Activated T-helper 2 cell treated with anti-CD3 and anti-CD28 coated beads, Interferon-gamma antibody, Interleukin-2, Interleukin-4, amounts not matched to agents 10 μg/mL and 5 μg/mL and 100 μg/mL, durations not matched to agents 14 hours and 24 hours and 36 hours (primary cell): ENCODE measurements around the gene HERC2. TPM values are rescaled to one million over a fixed set of nuclear protein-coding genes. Genes with fewer than 3 reads are reported as not detected.

Source experiments
- DNase-seq: peaks from one replicate; pipeline ENCODE4 v3.0.0; 2021; ENCODE audit warnings: low spot score
- H3K27ac Mint-ChIP-seq: one replicate; pipeline ENCODE4 v1.8.0; 2021; ENCODE audit warnings: mixed read lengths
- H3K27me3 Mint-ChIP-seq: one replicate; pipeline ENCODE4 v1.8.0; 2021; ENCODE audit warnings: low read depth, mixed read lengths
- H3K36me3 Mint-ChIP-seq: one replicate; pipeline ENCODE4 v1.8.0; 2021; ENCODE audit warnings: low read depth, mixed read lengths
- H3K4me1 Mint-ChIP-seq: one replicate; pipeline ENCODE4 v1.8.0; 2021; ENCODE audit warnings: low read depth, mixed read lengths
- H3K4me3 Mint-ChIP-seq: one replicate; pipeline ENCODE4 v1.8.0; 2021; ENCODE audit warnings: low read depth, mild to moderate bottlenecking, moderate library complexity, mixed read lengths
- H3K9me3 Mint-ChIP-seq: one replicate; pipeline ENCODE4 v1.8.0; 2021; ENCODE audit warnings: mixed read lengths
- intact Hi-C: fragments of 100-400 bp; cut with micrococcal nuclease; formaldehyde crosslinking; loops from one replicate; pipeline ENCODE4 v1.15.1; 2023
- total RNA-seq: library from RNA; stranded (reverse); gene quantifications from 2 replicates; pipeline ENCODE4 v1.2.3, GENCODE V29; 2022

HERC2 gene
- total RNA-seq, 1 donor from 2014 or later, result 47.4 TPM

DNA sequence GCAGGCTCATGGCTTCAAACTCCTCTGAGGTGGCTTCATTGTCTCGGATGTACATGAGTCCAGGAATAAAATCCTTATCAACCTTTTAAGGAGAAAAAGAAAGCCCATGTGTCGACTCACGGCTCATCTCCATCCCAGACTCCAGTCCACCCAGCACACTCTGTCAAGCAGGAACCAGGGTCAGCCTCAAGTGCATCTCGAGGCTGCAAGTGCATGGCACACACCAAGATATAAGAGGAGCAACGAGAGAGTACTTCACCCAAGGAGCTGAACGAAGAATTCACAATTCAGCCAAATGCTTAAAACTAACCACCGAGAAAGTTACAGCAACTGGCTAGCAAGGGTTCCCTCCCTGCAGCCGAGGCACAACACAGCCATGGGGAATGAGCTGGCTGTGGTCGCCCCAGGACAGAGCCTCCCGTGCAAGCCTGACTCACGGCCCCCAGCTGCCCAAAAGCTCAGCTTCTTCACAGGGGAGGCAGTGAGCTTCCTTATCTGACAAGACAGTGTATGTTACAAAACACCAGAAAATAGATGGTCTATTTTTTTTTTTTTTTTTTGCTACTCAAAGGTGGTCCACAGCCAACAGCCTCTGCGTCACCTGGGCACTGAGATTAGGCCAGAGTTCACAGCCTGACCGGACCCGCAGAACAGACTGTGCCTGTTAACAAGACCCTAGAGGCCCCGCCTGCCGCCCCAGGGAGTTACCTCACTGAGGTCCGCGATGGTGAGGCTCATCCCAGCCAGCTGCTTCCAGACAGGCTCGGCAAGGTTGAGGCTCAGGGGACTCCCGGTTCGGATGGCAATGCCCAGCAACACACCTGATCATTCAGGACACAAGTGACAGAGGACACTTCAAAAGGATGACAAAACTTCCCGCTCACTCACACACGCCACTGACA is 207.0 kb downstream of the HERC2 start:
- no peak overlapping the region for H3K27ac Mint-ChIP-seq
- DNase-seq, result no peak
- H3K4me1 Mint-ChIP-seq, result no peaks in the 10 kb centered on the region
- H3K27me3 Mint-ChIP-seq, result no peaks in the 10 kb centered on the region
- intact Hi-C loops, result no loop called here
- no peak overlapping the region for H3K4me3 Mint-ChIP-seq
- no peaks in the 10 kb centered on the region for H3K9me3 Mint-ChIP-seq
- peaks cover 37% of the 10 kb centered on the region for H3K36me3 Mint-ChIP-seq

DNA sequence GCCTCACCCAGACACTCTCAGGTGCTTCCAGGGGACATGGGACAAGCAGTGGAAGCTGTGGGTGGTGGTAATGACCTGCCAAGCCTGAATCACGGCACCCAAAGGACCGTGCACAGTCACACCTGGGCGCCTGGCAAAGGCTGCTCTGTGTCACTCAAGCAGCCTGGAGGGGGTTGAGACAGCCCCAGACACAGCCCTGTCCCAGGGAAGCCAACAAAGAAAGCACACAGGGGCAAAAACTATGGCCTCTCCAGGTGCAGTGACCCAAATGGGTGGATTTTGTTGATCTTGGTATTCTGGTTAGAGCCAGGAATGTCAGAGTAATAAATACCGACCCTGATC is 207.9 kb downstream of the HERC2 start:
- no peak for DNase-seq
- Mint-ChIP-seq H3K4me1 (no peaks in the 10 kb centered on the region), H3K9me3 (no peaks in the 10 kb centered on the region), H3K36me3 (peaks cover 36% of the 10 kb centered on the region), H3K4me3 (no peak overlapping the region), H3K27me3 (no peaks in the 10 kb centered on the region), H3K27ac (no peak overlapping the region)
- intact Hi-C loops, result no loop called here

GRCh38 chr15:28113394-28114113 is 208.4 kb downstream of the HERC2 start:
- no peaks in the 10 kb centered on the region for H3K9me3 Mint-ChIP-seq
- no peaks in the 10 kb centered on the region for H3K4me1 Mint-ChIP-seq
- peaks cover 36% of the 10 kb centered on the region for H3K36me3 Mint-ChIP-seq
- intact Hi-C loops, result no loop called here
- DNase-seq, result no peak
- peaks cover 2% of the 10 kb centered on the region for H3K27me3 Mint-ChIP-seq
- H3K4me3 Mint-ChIP-seq, result no peak overlapping the region
- no peak overlapping the region for H3K27ac Mint-ChIP-seq

- no peak overlapping the region for H3K4me3 Mint-ChIP-seq
- peaks cover 36% of the 10 kb centered on the region for H3K36me3 Mint-ChIP-seq
- no peaks in the 10 kb centered on the region for H3K4me1 Mint-ChIP-seq
- no peak overlapping the region for H3K27ac Mint-ChIP-seq
- no peak for DNase-seq
- peaks cover 4% of the 10 kb centered on the region for H3K27me3 Mint-ChIP-seq
- intact Hi-C loops, result no loop called here
- H3K9me3 Mint-ChIP-seq, result no peaks in the 10 kb centered on the region
These were observed 209.0 kb downstream of the HERC2 start for GRCh38 chr15:28112962-28113361.

DNA sequence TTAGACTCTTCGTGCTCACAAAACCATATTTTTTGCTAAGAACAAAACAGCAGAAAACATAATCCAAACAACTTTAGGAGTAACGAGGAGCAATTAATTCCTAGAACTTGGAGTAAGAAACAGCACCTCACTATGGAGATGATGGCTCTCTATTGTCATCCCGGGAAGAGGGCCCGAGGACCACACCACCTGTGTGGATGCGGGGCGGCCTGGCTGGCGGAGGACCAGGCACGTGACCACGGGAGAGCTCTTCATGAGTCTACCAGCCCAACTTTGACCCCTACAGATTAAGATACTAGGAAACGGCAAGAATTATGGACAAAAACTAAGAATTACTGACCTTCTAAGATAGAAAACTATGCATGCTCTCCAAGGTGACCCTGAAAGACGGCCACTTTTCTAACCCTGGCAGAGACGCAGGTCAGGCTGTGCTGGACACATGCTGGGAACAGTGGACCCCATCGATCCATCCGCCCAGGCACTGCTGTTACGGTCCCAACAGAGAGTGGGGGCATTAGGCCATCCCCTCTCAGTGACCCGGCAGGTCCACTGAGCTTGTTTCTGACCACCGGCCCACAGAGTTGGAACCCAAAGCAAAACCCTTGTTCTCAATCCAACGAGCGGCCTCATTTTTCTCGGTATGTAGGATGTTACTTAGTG is 209.7 kb downstream of the HERC2 start:
- Mint-ChIP-seq H3K27me3 (peaks cover 7% of the 10 kb centered on the region), H3K4me1 (no peaks in the 10 kb centered on the region), H3K36me3 (peaks cover 33% of the 10 kb centered on the region), H3K27ac (no peak overlapping the region), H3K4me3 (no peak overlapping the region), H3K9me3 (no peaks in the 10 kb centered on the region)
- intact Hi-C loops, result no loop called here
- no peak for DNase-seq

DNA sequence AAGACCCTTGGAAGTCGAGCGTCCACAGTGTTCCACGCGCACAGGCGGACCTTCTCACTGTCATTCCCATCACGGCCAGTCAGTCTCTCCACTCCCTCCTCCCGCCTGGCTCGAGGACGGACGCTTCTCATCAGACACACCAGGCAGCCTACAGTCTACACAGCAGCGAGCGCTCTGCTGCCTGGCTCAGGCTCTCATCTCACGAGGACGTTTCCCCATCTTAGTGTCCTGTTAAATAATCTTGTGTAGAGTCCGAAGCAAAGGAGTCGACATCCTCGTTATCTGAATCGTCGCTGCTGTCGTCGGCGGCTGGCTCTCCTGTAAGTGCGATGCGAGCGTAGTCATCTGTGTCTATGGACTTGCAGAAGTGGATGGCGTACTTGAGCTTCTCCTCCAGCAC is 210.4 kb downstream of the HERC2 start:
- no peak overlapping the region for H3K4me3 Mint-ChIP-seq
- H3K36me3 Mint-ChIP-seq, result peaks cover 33% of the 10 kb centered on the region
- peaks cover 2% of the 10 kb centered on the region for H3K4me1 Mint-ChIP-seq
- no peak for DNase-seq
- peaks cover 8% of the 10 kb centered on the region for H3K27me3 Mint-ChIP-seq
- no peak overlapping the region for H3K27ac Mint-ChIP-seq
- intact Hi-C loops, result no loop called here
- no peaks in the 10 kb centered on the region for H3K9me3 Mint-ChIP-seq

DNA sequence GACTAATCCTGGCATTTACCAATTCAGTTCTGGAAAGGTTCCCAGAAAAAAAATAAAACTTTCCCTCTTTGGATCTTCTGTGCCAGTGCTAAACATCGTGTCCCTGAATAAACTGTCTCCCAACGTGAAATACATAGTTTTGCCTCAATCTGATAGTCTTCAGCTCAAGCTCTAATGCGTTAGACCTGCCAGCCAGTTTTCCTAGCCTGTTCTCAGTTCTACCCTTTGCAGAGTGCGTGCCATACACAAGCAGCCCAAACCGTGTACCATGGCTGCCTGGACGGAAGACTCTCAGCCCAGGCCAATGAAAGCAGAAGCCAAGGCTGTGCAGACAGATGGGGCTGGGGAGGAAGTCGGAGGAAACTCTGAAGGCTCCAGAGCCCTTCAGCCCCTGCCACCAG is 211.5 kb downstream of the HERC2 start:
- DNase-seq, result no peak
- peaks cover 7% of the 10 kb centered on the region for H3K4me1 Mint-ChIP-seq
- H3K4me3 Mint-ChIP-seq, result no peak overlapping the region
- H3K36me3 Mint-ChIP-seq, result peaks cover 29% of the 10 kb centered on the region
- no peak overlapping the region for H3K27ac Mint-ChIP-seq
- no peaks in the 10 kb centered on the region for H3K9me3 Mint-ChIP-seq
- intact Hi-C loops, result no loop called here
- peaks cover 16% of the 10 kb centered on the region for H3K27me3 Mint-ChIP-seq

DNA sequence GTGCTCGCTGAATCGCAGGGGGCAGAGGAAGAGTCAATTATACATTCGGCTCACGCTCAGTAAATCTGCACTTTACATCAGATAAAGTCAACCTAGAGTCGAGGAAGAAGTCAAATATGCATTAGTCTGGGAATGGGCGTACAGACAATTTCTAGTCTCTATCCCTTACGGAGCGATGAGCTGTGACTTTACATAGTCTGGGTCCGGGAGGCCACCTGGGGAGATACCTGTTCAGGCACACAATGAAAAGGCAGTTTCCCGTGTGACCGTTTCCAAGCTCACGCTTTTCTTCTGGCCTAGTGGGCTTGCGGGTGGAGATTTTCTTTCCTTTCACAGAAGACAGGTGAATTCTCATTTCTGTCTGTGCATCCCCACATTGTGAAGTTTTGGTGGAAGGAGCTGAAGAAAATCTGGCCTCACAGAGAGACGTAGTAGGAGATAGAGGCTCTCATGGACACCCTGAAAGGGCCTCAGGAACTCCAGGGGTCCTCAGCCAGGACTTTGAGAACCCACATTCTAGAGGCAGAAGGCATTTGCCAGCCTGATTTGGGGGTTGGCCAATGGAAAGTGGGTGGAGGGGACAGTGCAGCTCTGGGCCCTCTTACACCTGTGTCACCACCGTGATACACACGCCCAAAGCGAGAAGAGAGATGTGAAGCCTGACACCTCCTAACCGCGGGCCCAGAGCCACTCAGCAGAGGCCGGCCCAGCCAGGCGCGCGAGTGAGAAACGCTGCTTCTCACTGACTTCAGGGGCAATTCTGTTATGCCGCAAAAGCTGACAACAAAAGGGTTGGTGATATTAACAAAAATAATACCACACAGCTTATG is 212.1 kb downstream of the HERC2 start:
- H3K4me1 Mint-ChIP-seq, result peaks cover 7% of the 10 kb centered on the region
- no peak for DNase-seq
- H3K27me3 Mint-ChIP-seq, result peaks cover 18% of the 10 kb centered on the region
- H3K36me3 Mint-ChIP-seq, result peaks cover 27% of the 10 kb centered on the region
- H3K4me3 Mint-ChIP-seq, result no peak overlapping the region
- H3K9me3 Mint-ChIP-seq, result no peaks in the 10 kb centered on the region
- H3K27ac Mint-ChIP-seq, result no peak overlapping the region
- intact Hi-C loops, result no loop called here

GRCh38 chr15:28107904-28108275 is 214.1 kb downstream of the HERC2 start:
- Mint-ChIP-seq H3K27ac (no peak overlapping the region), H3K4me3 (peak overlapping the region; percentile 15), H3K9me3 (no peaks in the 10 kb centered on the region), H3K27me3 (peaks cover 31% of the 10 kb centered on the region), H3K36me3 (peaks cover 16% of the 10 kb centered on the region), H3K4me1 (peaks cover 7% of the 10 kb centered on the region)
- intact Hi-C loops, result no loop called here
- DNase-seq, result no peak

GRCh38 chr15:28107111-28107903 is 214.7 kb downstream of the HERC2 start:
- peaks cover 31% of the 10 kb centered on the region for H3K27me3 Mint-ChIP-seq

DNA sequence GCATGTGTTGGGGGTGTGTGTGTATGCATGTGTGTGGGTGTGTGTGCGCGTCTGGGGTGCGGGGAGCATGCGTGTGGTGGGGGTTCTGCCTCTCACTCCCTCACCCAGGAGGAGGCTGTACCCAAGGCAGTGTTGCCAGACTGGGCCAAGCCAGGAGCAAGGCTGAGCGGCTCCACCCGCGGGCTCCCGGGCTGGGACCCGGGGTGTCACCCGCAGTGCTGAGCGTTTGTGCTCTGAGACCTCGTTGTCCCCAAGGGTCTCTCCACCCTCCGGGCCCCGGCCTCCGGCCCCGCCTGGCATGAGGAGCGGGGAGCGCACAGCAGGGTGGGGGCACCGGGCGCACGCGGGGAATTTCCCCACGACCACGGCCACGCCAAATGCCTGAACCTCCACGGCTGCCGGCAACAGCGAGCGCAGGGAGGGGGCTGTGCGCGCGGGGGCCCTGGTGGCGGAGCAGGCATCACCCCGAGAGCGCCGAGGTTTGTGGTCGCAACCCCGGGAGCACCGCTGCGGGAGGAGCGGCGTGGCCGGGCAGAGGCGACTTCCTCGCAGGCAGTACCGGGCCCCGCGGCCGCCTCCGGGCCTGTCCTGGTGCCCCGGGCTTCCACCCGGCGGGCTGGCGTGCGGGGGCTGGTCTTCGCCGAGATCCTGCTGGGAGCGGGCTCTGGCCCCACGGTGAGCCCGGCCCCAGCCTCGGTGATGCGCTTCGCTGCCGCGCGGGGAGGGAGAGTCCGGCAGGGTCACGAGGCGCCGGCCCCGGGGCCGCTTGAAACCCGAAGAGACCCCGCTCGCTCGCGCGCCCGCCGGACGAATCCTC is 215.5 kb downstream of the HERC2 start:
- Mint-ChIP-seq H3K4me3 (peak overlapping the region; percentile 62), H3K9me3 (no peaks in the 10 kb centered on the region), H3K27ac (no peak overlapping the region), H3K36me3 (peaks cover 3% of the 10 kb centered on the region), H3K4me1 (peaks cover 7% of the 10 kb centered on the region), H3K27me3 (peaks cover 31% of the 10 kb centered on the region)
- no peak for DNase-seq
- intact Hi-C loops, result no loop called here

More at GRCh38 chr15:28107111-28107903, 214.7 kb downstream of the HERC2 start:
- Mint-ChIP-seq H3K4me1 (peaks cover 7% of the 10 kb centered on the region), H3K4me3 (peak overlapping the region; percentile 78), H3K36me3 (peaks cover 11% of the 10 kb centered on the region), H3K27ac (no peak overlapping the region), H3K9me3 (no peaks in the 10 kb centered on the region)
- DNase-seq, result no peak
- intact Hi-C loops, result no loop called here
